Prostate gland (tissue), 2 donors: ENCODE data around the gene ENPP7. TPM values are rescaled to one million over a fixed set of nuclear protein-coding genes. Genes with fewer than 3 reads are reported as not detected.

Source experiments
- DNase-seq: peaks from one replicate; pipeline ENCODE4 v3.0.0-alpha.2; 2019; ENCODE audit warnings: low spot score
- H3K27ac ChIP-seq, 2 donors: fragments of 200-600 bp; sonication (generic); 2 replicates each; pipeline ENCODE4 v1.5.1; 2017 to 2019
- H3K27me3 ChIP-seq: fragments of 200-600 bp; sonication (generic); replicated peaks from 2 replicates; pipeline ENCODE4 v1.5.1; 2019; ENCODE audit not compliant: insufficient read depth
- H3K36me3 ChIP-seq, 2 donors: fragments of 200-600 bp; sonication (generic); 1 replicate in 1 of 2; 2 replicates in 1 of 2; pipeline versions ENCODE4 v1.5.1 to v1.8.1; 2017 to 2019
- H3K4me1 ChIP-seq: fragments of 200-600 bp; sonication (generic); replicated peaks from 2 replicates; pipeline ENCODE4 v1.5.1; 2019
- H3K4me3 ChIP-seq, 2 donors: fragments of 200-600 bp; sonication (generic); 2 replicates each; pipeline ENCODE4 v1.5.1; 2017 to 2019
- H3K9me3 ChIP-seq: fragments of 200-600 bp; sonication (generic); 2 replicates; pipeline ENCODE4 v1.5.1; 2017
- CTCF ChIP-seq, 4 experiments: fragments of 200-600 bp in 2 of 4; fragments of 450-650 bp in 2 of 4; sonication (generic) in 2 of 4; IDR thresholded peaks; 1 replicate in 3 of 4; 2 replicates in 1 of 4; pipeline ENCODE4 v1.5.1; 2016 to 2019; ENCODE audit warnings: antibody characterized with exemption in 4 of 4, mild to moderate bottlenecking in 2 of 4, moderate library complexity in 2 of 4
- POLR2A ChIP-seq: fragments of 450-650 bp; IDR thresholded peaks from one replicate; pipeline ENCODE4 v1.6.1; 2016; ENCODE audit warnings: antibody characterized with exemption, mild to moderate bottlenecking
- POLR2AphosphoS5 ChIP-seq: sonication (generic); formaldehyde crosslinking; IDR thresholded peaks from one replicate; pipeline ENCODE4 v1.6.1; 2017; ENCODE audit warnings: antibody characterized with exemption
- WGBS: methylation state at CpG from one replicate; pipeline ENCODE4 v1.1.5; 2018; 5-methylcytosine and 5-hydroxymethylcytosine counted together
- intact Hi-C: fragments of 100-400 bp; cut with DNase I; formaldehyde crosslinking; loops from one replicate; pipeline ENCODE4 v1.14.2; 2022
- total RNA-seq, 2 donors: library from RNA; depleted of rRNA; stranded (reverse); fragments of >200 nt; gene quantifications; one replicate each; pipeline ENCODE4 v1.1.0, GENCODE V29; 2016

Gene ENPP7
- total RNA-seq, 2 donors from 2014 or later, result not detected

GRCh38 chr17:79742951-79743476, 12.3 kb downstream of the ENPP7 start:
- DNase-seq, result no peak
- no peak overlapping the region for H3K27ac ChIP-seq
- intact Hi-C loops, result loop anchor here (2.0 to 10.0 kb wide), 2 partner anchors 172 to 250 kb away; no protein-coding TSS in a partner anchor
- peaks cover 8% of the 10 kb centered on the region for H3K4me1 ChIP-seq
- no peaks in the 10 kb centered on the region for H3K9me3 ChIP-seq
- WGBS, result 79% methylated on average over 7 of the region's 7 CpGs
- H3K4me3 ChIP-seq, result no peak overlapping the region
- peaks cover 11% of the 10 kb centered on the region for H3K27me3 ChIP-seq
- TF ChIP-seq CTCF (IDR thresholded peaks at IDR 0.05) (no peak), POLR2AphosphoS5 (no peak), POLR2A (no peak)
- H3K36me3 ChIP-seq, result no peaks in the 10 kb centered on the region

GRCh38 chr17:79743614-79744013, 12.9 kb downstream of the ENPP7 start:
- no peaks in the 10 kb centered on the region for H3K36me3 ChIP-seq
- 94% methylated on average over 5 of the region's 5 CpGs for WGBS
- H3K4me1 ChIP-seq, result peaks cover 8% of the 10 kb centered on the region
- H3K27ac ChIP-seq, result no peak overlapping the region
- TF ChIP-seq CTCF (IDR thresholded peaks at IDR 0.05), result no peak
- H3K9me3 ChIP-seq, result no peaks in the 10 kb centered on the region
- H3K4me3 ChIP-seq, result no peak overlapping the region
- peaks cover 17% of the 10 kb centered on the region for H3K27me3 ChIP-seq
- DNase-seq, result no peak
- intact Hi-C loops, result loop anchor here (2.0 to 10.0 kb wide), 2 partner anchors 171 to 249 kb away; no protein-coding TSS in a partner anchor

GRCh38 chr17:79745641-79746105, 14.9 kb downstream of the ENPP7 start:
- intact Hi-C loops, result loop anchor here (10.0 kb wide), 1 partner anchor 169 kb away; no protein-coding TSS in a partner anchor
- DNase-seq, result no peak
- H3K4me1 ChIP-seq, result peaks cover 5% of the 10 kb centered on the region
- no peak overlapping the region for H3K27ac ChIP-seq
- H3K27me3 ChIP-seq, result peaks cover 17% of the 10 kb centered on the region
- H3K9me3 ChIP-seq, result no peaks in the 10 kb centered on the region
- no peak overlapping the region for H3K4me3 ChIP-seq
- 54% methylated on average over 6 of the region's 6 CpGs for WGBS
- no peak for TF ChIP-seq POLR2A
- TF ChIP-seq CTCF (IDR thresholded peaks at IDR 0.05), result no peak
- no peak for TF ChIP-seq POLR2AphosphoS5
- H3K36me3 ChIP-seq, result no peaks in the 10 kb centered on the region

GRCh38 chr17:79746889-79747507, 16.3 kb downstream of the ENPP7 start:
- H3K27me3 ChIP-seq, result peaks cover 17% of the 10 kb centered on the region
- TF ChIP-seq POLR2A (no peak), CTCF (IDR thresholded peaks at IDR 0.05) (no peak), POLR2AphosphoS5 (no peak)

More at GRCh38 chr17:79746889-79747507, 16.3 kb downstream of the ENPP7 start:
- DNase-seq, result no peak
- Histone ChIP-seq H3K36me3 (no peaks in the 10 kb centered on the region), H3K27ac (no peak overlapping the region), H3K9me3 (no peaks in the 10 kb centered on the region), H3K4me1 (peaks cover 1% of the 10 kb centered on the region), H3K4me3 (no peak overlapping the region)
- WGBS, result 31% methylated on average over 16 of the region's 22 CpGs
- intact Hi-C loops, result loop anchor here (10.0 kb wide), 1 partner anchor 168 kb away; no protein-coding TSS in a partner anchor
